ENCODE data around the gene FAAP24.
A peak's percentile ranks its signal among the peaks of the same experiment; 100 is the strongest.

Gene FAAP24

GRCh38 chr19:32971715-32972540 lies at the start of gene FAAP24, which contains the start of gene CEP89:
FAAP24 (plus strand) TSS chr19:32972242; CDS start chr19:32973197, 955 bp downstream.
CEP89 (minus strand) TSS chr19:32971958; CDS start chr19:32971874, 84 bp downstream.
- in situ Hi-C loops (cut with MboI; ENCODE audit: low sequenced_read_pairs, unreplicated experiment) = loop anchor here (10.0 kb wide), 1 partner anchor 143 kb away; no protein-coding TSS in a partner anchor
- TF ChIP-seq CTCF (IDR thresholded peaks at IDR 0.05; ENCODE audit: borderline replicate concordance, control extremely low read depth, extremely low read depth, insufficient read depth, missing control alignments) = no peak
- DNase-seq (ENCODE audit: low spot score) = peak; percentile 99

- DNase-seq (ENCODE audit: low spot score) = no peak
- TF ChIP-seq CTCF (IDR thresholded peaks at IDR 0.05; ENCODE audit: borderline replicate concordance, control extremely low read depth, extremely low read depth, insufficient read depth, missing control alignments) = no peak
- in situ Hi-C loops (cut with MboI; ENCODE audit: low sequenced_read_pairs, unreplicated experiment) = no loop called here
Observed at GRCh38 chr19:32924200-32924599, 47.8 kb upstream of the FAAP24 start.

- in situ Hi-C loops (cut with MboI; ENCODE audit: low sequenced_read_pairs, unreplicated experiment) = no loop called here
- no peak for TF ChIP-seq CTCF (IDR thresholded peaks at IDR 0.05; ENCODE audit: borderline replicate concordance, control extremely low read depth, extremely low read depth, insufficient read depth, missing control alignments)
- DNase-seq (ENCODE audit: low spot score) = no peak
Observed at GRCh38 chr19:32928806-32929205, 43.2 kb upstream of the FAAP24 start.

GRCh38 chr19:32930567-32930966 lies 41.5 kb upstream of the FAAP24 start:
- DNase-seq (ENCODE audit: low spot score) = no peak
- no peak for TF ChIP-seq CTCF (IDR thresholded peaks at IDR 0.05; ENCODE audit: borderline replicate concordance, control extremely low read depth, extremely low read depth, insufficient read depth, missing control alignments)
- in situ Hi-C loops (cut with MboI; ENCODE audit: low sequenced_read_pairs, unreplicated experiment) = no loop called here

GRCh38 chr19:32933571-32933970 lies 38.5 kb upstream of the FAAP24 start:
- no peak for TF ChIP-seq CTCF (IDR thresholded peaks at IDR 0.05; ENCODE audit: borderline replicate concordance, control extremely low read depth, extremely low read depth, insufficient read depth, missing control alignments)
- in situ Hi-C loops (cut with MboI; ENCODE audit: low sequenced_read_pairs, unreplicated experiment) = no loop called here
- no peak for DNase-seq (ENCODE audit: low spot score)

- TF ChIP-seq CTCF (IDR thresholded peaks at IDR 0.05; ENCODE audit: borderline replicate concordance, control extremely low read depth, extremely low read depth, insufficient read depth, missing control alignments) = no peak
- in situ Hi-C loops (cut with MboI; ENCODE audit: low sequenced_read_pairs, unreplicated experiment) = no loop called here
- no peak for DNase-seq (ENCODE audit: low spot score)
Observed at GRCh38 chr19:32935629-32936028, 36.4 kb upstream of the FAAP24 start.

All from GM13976 (cell line).